HepG2 (cell line): ENCODE measurements around the gene APOC3. TPM values are rescaled to one million over a fixed set of nuclear protein-coding genes. Genes with fewer than 3 reads are reported as not detected.

Source experiments
- AGO1 ChIP-seq: fragments of 200-400 bp; formaldehyde crosslinking; IDR thresholded peaks from 2 replicates; pipeline ENCODE4 v1.6.1; 2017; ENCODE audit warnings: mild to moderate bottlenecking, low read depth, low read length, moderate library complexity; ENCODE audit not compliant: poor library complexity, severe bottlenecking
- AGO2 ChIP-seq: fragments of 200-400 bp; formaldehyde crosslinking; optimal IDR thresholded peaks from 2 replicates; pipeline ENCODE3; 2017; ENCODE audit warnings: mild to moderate bottlenecking, low read depth, low read length, moderate library complexity
- HOXD1 ChIP-seq: sonication (generic); formaldehyde crosslinking; IDR thresholded peaks from 2 replicates; pipeline ENCODE4 v1.5.0; 2020; ENCODE audit warnings: missing genetic modification reagents
- KDM6A ChIP-seq: IDR thresholded peaks from 2 replicates; pipeline ENCODE4 v1.6.1; 2016; ENCODE audit warnings: low read depth
- MAFG ChIP-seq: sonication (generic); formaldehyde crosslinking; IDR thresholded peaks from 2 replicates; pipeline ENCODE4 v1.5.1; 2020; ENCODE audit warnings: mild to moderate bottlenecking, missing genetic modification reagents
- MYC ChIP-seq: sonication (generic); formaldehyde crosslinking; IDR thresholded peaks from 2 replicates; pipeline ENCODE4 v1.9.0; 2021; ENCODE audit warnings: missing genetic modification reagents, borderline replicate concordance
- PBX3 ChIP-seq: sonication (generic); formaldehyde crosslinking; IDR thresholded peaks from 2 replicates; pipeline ENCODE4 v1.8.1; 2023; ENCODE audit warnings: missing genetic modification reagents, inconsistent platforms, borderline replicate concordance
- RFX5 ChIP-seq: IDR thresholded peaks from 2 replicates; pipeline ENCODE4 v1.6.1; 2011; ENCODE audit warnings: low read depth, low read length, improper control_type of control experiment
- SATB2 ChIP-seq: sonication (generic); formaldehyde crosslinking; IDR thresholded peaks from 2 replicates; pipeline ENCODE4 v1.5.0; 2020; ENCODE audit warnings: missing genetic modification reagents
- SSRP1 ChIP-seq: IDR thresholded peaks from 2 replicates; pipeline ENCODE4 v1.6.1; 2016; ENCODE audit warnings: control low read depth
- TOE1 ChIP-seq: sonication (generic); formaldehyde crosslinking; IDR thresholded peaks from 2 replicates; pipeline ENCODE4 v1.4.0; 2020; ENCODE audit warnings: mild to moderate bottlenecking, missing genetic modification reagents
- ZNF318 ChIP-seq: sonication (generic); formaldehyde crosslinking; IDR thresholded peaks from 2 replicates; pipeline ENCODE4 v1.4.0; 2020; ENCODE audit warnings: mild to moderate bottlenecking, missing genetic modification reagents
- ZNF577 ChIP-seq: sonication (generic); formaldehyde crosslinking; IDR thresholded peaks from 2 replicates; pipeline ENCODE4 v1.4.0; 2020; ENCODE audit warnings: mild to moderate bottlenecking, low read depth, missing genetic modification reagents, borderline replicate concordance
- ZNF781 ChIP-seq: sonication (generic); formaldehyde crosslinking; IDR thresholded peaks from 2 replicates; pipeline ENCODE4 v1.5.1; 2020; ENCODE audit warnings: borderline replicate concordance, mild to moderate bottlenecking, missing genetic modification reagents; ENCODE audit errors: not compliant biosample characterization
- ZSCAN12 ChIP-seq: sonication (generic); formaldehyde crosslinking; IDR thresholded peaks from 2 replicates; pipeline ENCODE4 v1.9.0; 2021; ENCODE audit warnings: mild to moderate bottlenecking, missing genetic modification reagents
- polyA plus RNA-seq, 8 experiments: library from polyadenylated mRNA; depleted of rRNA in 3 of 8; stranded (reverse) in 7 of 8; unstranded in 1 of 8; fragments of >200 nt; fragmentation: Illumina TruSeq in 4 of 8; extraction: Trizol in 4 of 8; gene quantifications; 2 replicates each; pipeline versions ENCODE4 v1.2.1 to v1.2.3, GENCODE V29; 2011 to 2016; ENCODE audit warnings: low read depth in 4 of 8, missing spikeins in 1 of 8, mixed read lengths in 1 of 8; ENCODE audit not compliant: insufficient read depth in 1 of 8
- total RNA-seq, 5 experiments: library from RNA; depleted of rRNA; stranded (reverse); fragments of >200 nt; fragmentation: Illumina TruSeq; extraction: Trizol; gene quantifications; 2 replicates each; pipeline ENCODE4 v1.2.3, GENCODE V29; 2016; ENCODE audit warnings: low read depth in 1 of 5

The APOC3 gene
- total and polyA plus RNA-seq, 2 of the 13 experiments (the other 11 are each of a cell fraction or from before 2014, with no cell fraction given): 314 to 687 TPM

GRCh38 chr11:116787786-116788486 lies 41.8 kb upstream of the APOC3 start, which contains the start of gene ZPR1 (continued):
- TF ChIP-seq PBX3 (no peak), AGO2 (peak; percentile 88), TOE1 (CRISPR knock-in tag) (no peak), ZNF577 (CRISPR knock-in tag) (no peak), ZSCAN12 (no peak), SATB2 (CRISPR knock-in tag) (no peak), KDM6A (CRISPR knock-in tag) (no peak), ZNF781 (CRISPR knock-in tag) (no peak), MYC (CRISPR knock-in tag) (peak; percentile 64; the same call in 1 of the 2 replicates), HOXD1 (CRISPR knock-in tag) (no peak), RFX5 (no peak), MAFG (CRISPR knock-in tag) (no peak), ZNF318 (no peak), AGO1 (peak; percentile 96), SSRP1 (no peak)
